T-helper 1 cell treated with Interleukin-12 subunit alpha and Interleukin-12 subunit beta and Interleukin-4 antibody, amounts not matched to agents 30 μg/mL and 1 μg/mL, for 36 hours (primary cell): ENCODE measurements around the gene RAB41.
"Not testable (repeated sequence)": the region's sequence is repeated elsewhere in the genome, so short reads cannot be mapped to it uniquely, and the experiment has no call there.

Experiments used
- H3K27ac Mint-ChIP-seq: one replicate; pipeline ENCODE4 v1.8.0; 2021; ENCODE audit warnings: mild to moderate bottlenecking, mixed read lengths
- H3K27me3 Mint-ChIP-seq: one replicate; pipeline ENCODE4 v1.8.0; 2021; ENCODE audit warnings: low read depth, mixed read lengths
- H3K36me3 Mint-ChIP-seq: one replicate; pipeline ENCODE4 v1.8.0; 2021; ENCODE audit warnings: low read depth, mixed read lengths
- H3K4me1 Mint-ChIP-seq: one replicate; pipeline ENCODE4 v1.8.0; 2021; ENCODE audit warnings: low read depth, mixed read lengths
- H3K4me3 Mint-ChIP-seq: one replicate; pipeline ENCODE4 v1.8.0; 2021; ENCODE audit warnings: mild to moderate bottlenecking, moderate library complexity, mixed read lengths
- H3K9me3 Mint-ChIP-seq: one replicate; pipeline ENCODE4 v1.8.0; 2021; ENCODE audit warnings: mixed read lengths

RAB41 gene

DNA sequence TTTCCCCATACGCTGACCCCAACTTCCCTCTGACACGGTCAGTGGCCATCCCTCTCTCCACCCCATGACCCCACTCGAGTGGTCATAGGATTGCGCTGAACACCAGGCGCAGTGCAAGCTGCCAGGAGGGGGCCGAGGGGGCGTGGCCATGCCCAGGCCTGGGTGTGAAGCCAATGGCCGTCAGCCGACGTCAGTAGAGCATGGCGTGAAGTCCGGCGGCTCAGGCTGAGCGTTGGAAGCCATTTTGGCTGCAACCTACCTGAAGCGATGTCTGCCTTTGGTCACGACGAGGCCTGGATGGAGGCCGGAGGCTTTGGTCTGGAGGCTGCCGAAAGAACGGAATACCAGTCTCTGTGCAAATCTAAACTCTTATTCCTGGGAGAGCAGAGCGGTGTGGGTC, at the start of gene RAB41:
Gene RAB41, plus strand, starts transcription at position 222 of the 400 bp plus-strand sequence. Its CDS starts 46 bp downstream, at position 268.
- no peaks in the 10 kb centered on the region for H3K9me3 Mint-ChIP-seq
- no peak within 1 kb of the TSS for H3K4me3 Mint-ChIP-seq
- H3K36me3 Mint-ChIP-seq: peaks cover 8% of the 10 kb centered on the region
- no peaks in the 10 kb centered on the region for H3K4me1 Mint-ChIP-seq
- no peaks in the 10 kb centered on the region for H3K27me3 Mint-ChIP-seq
- H3K27ac Mint-ChIP-seq: no peak within 1 kb of the TSS

GRCh38 chrX:70234355-70234754, 47.6 kb upstream of the RAB41 start, which contains the start of gene AWAT1:
Gene AWAT1 (plus strand): TSS chrX:70234655. CDS start chrX:70234696, 41 bp downstream.
- H3K4me1 Mint-ChIP-seq: peaks cover 7% of the 10 kb centered on the region
- no peaks in the 10 kb centered on the region for H3K9me3 Mint-ChIP-seq
- H3K4me3 Mint-ChIP-seq: no peak within 1 kb of the TSS
- H3K27ac Mint-ChIP-seq: no peak within 1 kb of the TSS
- H3K36me3 Mint-ChIP-seq: no peaks in the 10 kb centered on the region
- H3K27me3 Mint-ChIP-seq: no peaks in the 10 kb centered on the region

- Mint-ChIP-seq H3K4me1 (no peaks in the 10 kb centered on the region), H3K4me3 (no peak overlapping the region), H3K9me3 (no peaks in the 10 kb centered on the region), H3K36me3 (no peaks in the 10 kb centered on the region), H3K27me3 (no peaks in the 10 kb centered on the region), H3K27ac (no peak overlapping the region)
Observed at GRCh38 chrX:70240751-70241150, 41.2 kb upstream of the RAB41 start.

- Mint-ChIP-seq H3K36me3 (no peaks in the 10 kb centered on the region), H3K4me1 (no peaks in the 10 kb centered on the region), H3K9me3 (no peaks in the 10 kb centered on the region)
Observed at GRCh38 chrX:70241501-70241900, 40.5 kb upstream of the RAB41 start.

GRCh38 chrX:70243601-70244000, 38.4 kb upstream of the RAB41 start:
- H3K36me3 Mint-ChIP-seq, H3K27ac Mint-ChIP-seq, H3K4me3 Mint-ChIP-seq, H3K27me3 Mint-ChIP-seq, H3K9me3 Mint-ChIP-seq, H3K4me1 Mint-ChIP-seq: not testable (repeated sequence)

More at GRCh38 chrX:70241501-70241900, 40.5 kb upstream of the RAB41 start:
- H3K27ac Mint-ChIP-seq: no peak overlapping the region
- no peak overlapping the region for H3K4me3 Mint-ChIP-seq
- no peaks in the 10 kb centered on the region for H3K27me3 Mint-ChIP-seq

GRCh38 chrX:70244881-70245280, 37.1 kb upstream of the RAB41 start:
- no peak overlapping the region for H3K27ac Mint-ChIP-seq

GRCh38 chrX:70247252-70247651, 34.7 kb upstream of the RAB41 start:
- H3K4me1 Mint-ChIP-seq: no peaks in the 10 kb centered on the region
- H3K4me3 Mint-ChIP-seq: no peak overlapping the region
- H3K9me3 Mint-ChIP-seq: no peaks in the 10 kb centered on the region
- no peaks in the 10 kb centered on the region for H3K36me3 Mint-ChIP-seq
- no peak overlapping the region for H3K27ac Mint-ChIP-seq
- no peaks in the 10 kb centered on the region for H3K27me3 Mint-ChIP-seq

More at GRCh38 chrX:70244881-70245280, 37.1 kb upstream of the RAB41 start:
- no peaks in the 10 kb centered on the region for H3K4me1 Mint-ChIP-seq
- H3K27me3 Mint-ChIP-seq: no peaks in the 10 kb centered on the region
- H3K9me3 Mint-ChIP-seq: no peaks in the 10 kb centered on the region
- no peak overlapping the region for H3K4me3 Mint-ChIP-seq
- H3K36me3 Mint-ChIP-seq: no peaks in the 10 kb centered on the region

DNA sequence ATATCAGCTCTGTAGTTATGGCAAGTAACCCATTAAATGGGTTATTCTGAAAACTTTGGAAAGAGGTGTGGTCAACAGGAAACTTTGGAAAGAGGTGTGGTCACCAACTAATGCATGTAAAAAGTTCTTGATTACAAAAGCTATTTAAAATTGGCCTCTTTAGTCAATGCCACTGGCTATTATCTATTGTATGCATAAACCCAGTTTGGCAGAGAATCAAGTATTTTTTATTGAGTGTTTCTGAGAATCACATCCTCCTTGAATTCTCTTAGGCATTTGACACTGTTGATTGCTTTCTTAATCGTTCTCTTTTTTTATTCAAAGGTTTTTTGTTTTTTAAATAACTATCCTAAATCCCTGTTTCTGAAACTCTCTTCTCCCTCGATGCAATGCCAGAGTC, 29.5 kb upstream of the RAB41 start:
- H3K4me3 Mint-ChIP-seq: no peak overlapping the region
- H3K4me1 Mint-ChIP-seq: peaks cover 3% of the 10 kb centered on the region
- H3K27me3 Mint-ChIP-seq: no peaks in the 10 kb centered on the region
- H3K9me3 Mint-ChIP-seq: no peaks in the 10 kb centered on the region
- H3K36me3 Mint-ChIP-seq: no peaks in the 10 kb centered on the region
- H3K27ac Mint-ChIP-seq: no peak overlapping the region

- no peak overlapping the region for H3K27ac Mint-ChIP-seq
- H3K9me3 Mint-ChIP-seq: no peaks in the 10 kb centered on the region
- H3K4me1 Mint-ChIP-seq: peaks cover 3% of the 10 kb centered on the region
- no peaks in the 10 kb centered on the region for H3K27me3 Mint-ChIP-seq
- no peak overlapping the region for H3K4me3 Mint-ChIP-seq
- no peaks in the 10 kb centered on the region for H3K36me3 Mint-ChIP-seq
Observed at GRCh38 chrX:70253377-70254062, 28.5 kb upstream of the RAB41 start.

DNA sequence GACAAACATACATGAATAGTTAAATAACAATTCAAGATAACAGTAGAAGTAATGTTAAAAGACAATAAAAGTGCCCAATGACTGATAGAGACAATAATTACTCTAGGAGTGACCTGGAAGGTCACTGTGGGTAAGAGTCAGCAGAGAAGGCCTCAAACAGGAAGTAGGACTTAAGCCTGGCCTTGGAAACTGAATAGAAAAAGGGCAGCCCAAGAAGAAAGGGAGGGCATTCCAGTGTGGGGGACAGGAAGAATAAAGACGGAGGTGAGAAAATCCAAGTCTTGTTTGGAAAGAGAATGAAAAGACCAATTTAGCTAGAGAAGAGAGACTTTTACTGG, 27.9 kb upstream of the RAB41 start:
- Mint-ChIP-seq H3K27me3 (no peaks in the 10 kb centered on the region), H3K4me1 (peaks cover 3% of the 10 kb centered on the region), H3K4me3 (no peak overlapping the region), H3K9me3 (no peaks in the 10 kb centered on the region), H3K27ac (no peak overlapping the region), H3K36me3 (no peaks in the 10 kb centered on the region)

DNA sequence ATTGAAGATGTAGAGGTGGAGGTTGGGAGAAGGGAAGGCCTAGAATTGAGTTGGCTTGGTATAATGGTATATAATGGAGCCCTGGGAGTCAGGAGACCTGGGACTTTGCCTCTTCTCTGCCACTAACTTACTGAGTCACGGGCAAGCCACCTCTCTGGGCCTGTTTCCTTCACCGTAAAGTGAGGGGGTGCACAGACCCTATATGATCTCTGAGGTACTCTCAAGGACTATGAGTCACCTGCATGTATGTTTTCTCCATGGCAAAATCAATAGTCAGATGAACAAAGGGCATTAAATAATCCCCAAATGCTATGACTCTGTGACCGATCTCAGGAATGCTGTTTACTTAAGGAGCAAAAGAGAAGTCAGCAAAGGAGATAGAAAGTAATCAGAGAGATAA, 27.1 kb upstream of the RAB41 start:
- H3K4me3 Mint-ChIP-seq: no peak overlapping the region
- H3K36me3 Mint-ChIP-seq: no peaks in the 10 kb centered on the region
- H3K27ac Mint-ChIP-seq: no peak overlapping the region
- H3K9me3 Mint-ChIP-seq: no peaks in the 10 kb centered on the region
- peaks cover 3% of the 10 kb centered on the region for H3K4me1 Mint-ChIP-seq
- no peaks in the 10 kb centered on the region for H3K27me3 Mint-ChIP-seq

- Mint-ChIP-seq H3K36me3 (no peaks in the 10 kb centered on the region), H3K9me3 (no peaks in the 10 kb centered on the region), H3K27ac (no peak overlapping the region), H3K4me3 (no peak overlapping the region), H3K4me1 (peaks cover 3% of the 10 kb centered on the region), H3K27me3 (no peaks in the 10 kb centered on the region)
Observed at GRCh38 chrX:70255452-70255851, 26.5 kb upstream of the RAB41 start.

GRCh38 chrX:70257423-70258288, 24.3 kb upstream of the RAB41 start:
- H3K4me3 Mint-ChIP-seq: no peak overlapping the region
- no peaks in the 10 kb centered on the region for H3K9me3 Mint-ChIP-seq
- no peak overlapping the region for H3K27ac Mint-ChIP-seq
- H3K4me1 Mint-ChIP-seq: peaks cover 3% of the 10 kb centered on the region
- no peaks in the 10 kb centered on the region for H3K27me3 Mint-ChIP-seq
- no peaks in the 10 kb centered on the region for H3K36me3 Mint-ChIP-seq

GRCh38 chrX:70260104-70260503, 21.9 kb upstream of the RAB41 start, which contains the start of gene P2RY4:
Gene P2RY4 (minus strand): TSS chrX:70260204. CDS start chrX:70259624, 580 bp downstream.
- Mint-ChIP-seq H3K36me3 (no peaks in the 10 kb centered on the region), H3K27me3 (no peaks in the 10 kb centered on the region), H3K4me3 (no peak within 1 kb of the TSS), H3K4me1 (no peaks in the 10 kb centered on the region), H3K27ac (no peak within 1 kb of the TSS), H3K9me3 (no peaks in the 10 kb centered on the region)

DNA sequence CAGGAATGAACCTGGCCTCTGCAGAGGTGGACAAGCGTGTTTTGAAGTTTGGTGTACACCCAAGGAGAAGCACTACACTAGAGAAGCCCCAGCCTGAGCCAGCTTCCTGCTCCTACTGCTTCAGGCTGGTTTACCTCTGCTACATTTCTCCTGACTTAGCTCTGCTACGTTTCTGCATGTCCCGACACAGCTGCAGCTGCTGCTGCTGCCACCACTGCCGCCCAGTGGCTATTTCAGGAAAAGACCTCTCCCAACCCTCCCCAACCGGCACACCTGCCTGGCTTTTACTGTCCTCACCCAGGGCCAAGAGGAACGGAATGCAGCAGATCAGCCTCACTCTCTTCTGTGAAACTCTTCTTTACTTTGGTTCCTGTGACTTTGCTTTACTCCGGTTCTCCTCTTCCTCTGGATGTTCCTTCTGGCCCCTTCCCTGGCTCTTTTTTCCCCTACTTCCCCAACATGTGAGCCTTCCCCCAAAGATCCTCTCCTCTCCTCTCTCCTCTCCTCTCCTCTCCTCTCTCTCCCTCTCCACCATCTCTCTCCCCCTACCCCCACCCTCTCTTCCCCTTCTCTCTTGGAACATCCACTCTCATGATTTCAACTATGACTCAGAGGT, 18.9 kb upstream of the RAB41 start:
- no peaks in the 10 kb centered on the region for H3K27me3 Mint-ChIP-seq
- no peaks in the 10 kb centered on the region for H3K36me3 Mint-ChIP-seq
- no peaks in the 10 kb centered on the region for H3K4me1 Mint-ChIP-seq
- H3K4me3 Mint-ChIP-seq: no peak overlapping the region
- H3K9me3 Mint-ChIP-seq: no peaks in the 10 kb centered on the region
- H3K27ac Mint-ChIP-seq: no peak overlapping the region
